Endothelial cell of umbilical vein (primary cell): ENCODE results near the gene COL4A1. TPM values are rescaled to one million over a fixed set of nuclear protein-coding genes. Genes with fewer than 3 reads are reported as not detected.
A peak's percentile ranks its signal among the peaks of the same experiment; 100 is the strongest.

Experiments used
- BruUV-seq: library from RNA; stranded (reverse); fragments of 400-500 nt; replicated peaks from 2 replicates; lab custom pipeline; 2021; lab: Mats Ljungman, UMichigan
- CTCF ChIA-PET: fragments of 300-600, 350-600 bp; sonication (Branson Sonifier 250); formaldehyde crosslinking; loops from one replicate; lab custom pipeline; 2021; ENCODE audit warnings: antibody characterized with exemption, inconsistent platforms; lab: Charles Lee
- POLR2A ChIA-PET: fragments of 300-600, 350-600 bp; sonication (Branson Sonifier 250); formaldehyde crosslinking; loops from one replicate; lab custom pipeline; 2021; ENCODE audit warnings: antibody characterized with exemption, inconsistent platforms; lab: Charles Lee
- DNase-seq: peaks from one replicate; pipeline ENCODE4 v3.0.0-alpha.2; 2011; ENCODE audit warnings: low read depth, low spot score
- FAIRE-seq: peaks from 2 replicates; lab custom pipeline; 2011; peaks lifted over from hg19 to GRCh38; lab: Jason Lieb, UNC
- H2AFZ ChIP-seq: 2 replicates; pipeline ENCODE4 v1.6.0; 2012; ENCODE audit warnings: low read depth, low read length, control low read depth, inconsistent platforms
- H3K27ac ChIP-seq: 2 replicates; pipeline ENCODE4 v1.5.1; 2011; ENCODE audit warnings: low read depth, mild to moderate bottlenecking, control low read depth, low read length, moderate library complexity; ENCODE audit not compliant: insufficient read depth
- H3K27me3 ChIP-seq, 2 experiments: 2 replicates each; pipeline versions ENCODE4 v1.6.0 to v1.6.1; 2011; ENCODE audit warnings: low read length in 2 of 2, mixed read lengths in 1 of 2; ENCODE audit not compliant: control insufficient read depth in 2 of 2, insufficient read depth in 2 of 2
- H3K36me3 ChIP-seq, 2 experiments: 2 replicates in 1 of 2; 3 replicates in 1 of 2; pipeline ENCODE4 v1.5.1; 2011; ENCODE audit warnings: low read length in 2 of 2, mild to moderate bottlenecking in 1 of 2, moderate library complexity in 1 of 2; ENCODE audit not compliant: control insufficient read depth in 2 of 2, insufficient read depth in 2 of 2; ENCODE audit errors: extremely low read depth in 1 of 2
- H3K4me1 ChIP-seq: 3 replicates; pipeline ENCODE4 v1.5.1; 2011; ENCODE audit warnings: mild to moderate bottlenecking, low read length; ENCODE audit not compliant: control insufficient read depth, insufficient read depth; ENCODE audit errors: extremely low read depth
- H3K4me2 ChIP-seq: 2 replicates; pipeline ENCODE4 v1.6.1; 2011; ENCODE audit warnings: low read length, control low read depth, mixed read lengths; ENCODE audit not compliant: insufficient read depth
- H3K4me3 ChIP-seq, 3 experiments: fragments of 200-600 bp in 1 of 3; sonication (generic), shearing (Covaris generic) in 1 of 3; replicated peaks in 1 of 3; 2 replicates each; pipeline ENCODE4 v1.5.1; 2011 to 2016; ENCODE audit warnings: control low read depth in 3 of 3, low read length in 3 of 3, mild to moderate bottlenecking in 2 of 3, inconsistent platforms in 1 of 3, low read depth in 1 of 3, moderate library complexity in 1 of 3; ENCODE audit not compliant: insufficient read depth in 1 of 3
- H3K79me2 ChIP-seq: 2 replicates; pipeline ENCODE4 v1.6.0; 2012; ENCODE audit warnings: low read length, inconsistent platforms; ENCODE audit not compliant: control insufficient read depth, insufficient read depth
- H3K9ac ChIP-seq: replicated peaks from 2 replicates; pipeline ENCODE3; 2011; ENCODE audit warnings: low read length, control low read depth; ENCODE audit not compliant: insufficient read depth; ENCODE audit errors: extremely low read depth
- H3K9me1 ChIP-seq: replicated peaks from 3 replicates; pipeline ENCODE4 v1.6.0; 2011; ENCODE audit warnings: mild to moderate bottlenecking, low read length; ENCODE audit not compliant: control insufficient read depth, insufficient read depth; ENCODE audit errors: extremely low read depth
- H3K9me3 ChIP-seq: replicated peaks from 2 replicates; pipeline ENCODE4 v1.5.1; 2012; ENCODE audit warnings: low read length, inconsistent platforms; ENCODE audit not compliant: control insufficient read depth, insufficient read depth
- H4K20me1 ChIP-seq: replicated peaks from 2 replicates; pipeline ENCODE3; 2011; ENCODE audit warnings: mild to moderate bottlenecking, low read length; ENCODE audit not compliant: control insufficient read depth, insufficient read depth; ENCODE audit errors: extremely low read depth
- EZH2 ChIP-seq: IDR thresholded peaks from 2 replicates; pipeline ENCODE4 v1.6.1; 2012; ENCODE audit warnings: borderline replicate concordance, low read depth, mild to moderate bottlenecking, moderate library complexity, low read length, inconsistent platforms; ENCODE audit not compliant: severe bottlenecking
- FOS ChIP-seq: IDR thresholded peaks from 2 replicates; pipeline ENCODE4 v1.6.1; 2011; ENCODE audit warnings: mild to moderate bottlenecking, low read length, moderate library complexity, borderline replicate concordance; ENCODE audit not compliant: insufficient read depth
- GATA2 ChIP-seq: IDR thresholded peaks from 2 replicates; pipeline ENCODE4 v1.7.0; 2011; ENCODE audit warnings: low read depth, mild to moderate bottlenecking, moderate library complexity, mixed read lengths, low read length; ENCODE audit not compliant: insufficient read length, insufficient read depth
- JUN ChIP-seq: IDR thresholded peaks from 2 replicates; pipeline ENCODE4 v1.6.1; 2011; ENCODE audit warnings: borderline replicate concordance, low read depth; ENCODE audit not compliant: insufficient read length, insufficient read depth
- MAX ChIP-seq: IDR thresholded peaks from 2 replicates; pipeline ENCODE4 v1.6.1; 2011; ENCODE audit not compliant: insufficient read depth, insufficient read length
- MYC ChIP-seq: IDR thresholded peaks from one replicate; pipeline ENCODE4 v1.6.1; 2011; ENCODE audit warnings: mild to moderate bottlenecking, low read depth, low read length
- POLR2A ChIP-seq: IDR thresholded peaks from 2 replicates; pipeline ENCODE4 v1.6.1; 2012; ENCODE audit warnings: low read depth, mild to moderate bottlenecking, control low read depth, low read length
- POLR2AphosphoS5 ChIP-seq: IDR thresholded peaks from 2 replicates; pipeline ENCODE4 v1.6.1; 2012; ENCODE audit warnings: low read depth, mild to moderate bottlenecking, control low read depth, low read length, moderate library complexity; ENCODE audit not compliant: insufficient read depth
- dilution Hi-C: fragments of 300-500 bp; cut with MboI; formaldehyde crosslinking; loops from one replicate; pipeline ENCODE4 v1.15.0; 2019; ENCODE audit warnings: low sequenced_read_pairs; ENCODE audit not compliant: extremely low pct_ligation_motif_present
- intact Hi-C: fragments of 100-400 bp; cut with micrococcal nuclease; formaldehyde crosslinking; loops from one replicate; pipeline ENCODE4 v1.10.0; 2022
- polyA plus RNA-seq, 4 experiments: library from polyadenylated mRNA; depleted of rRNA in 3 of 4; stranded (reverse) in 3 of 4; unstranded in 1 of 4; fragments of >200 nt; gene quantifications; 2 replicates each; pipeline versions ENCODE4 v1.2.1 to v1.2.3, GENCODE V29; 2011 to 2012; ENCODE audit warnings: missing spikeins in 1 of 4
- total RNA-seq: library from RNA; stranded (reverse); gene quantifications from 2 replicates; pipeline ENCODE4 v1.2.3, GENCODE V29; 2021
- TF ChIP-seq, protein P1 (sequence below), 2 donors: IDR thresholded peaks; 1 replicate in 1 of 2; 2 replicates in 1 of 2; pipeline ENCODE4 v1.5.1; 2011; ENCODE audit warnings: low read length in 2 of 2, mild to moderate bottlenecking in 2 of 2, moderate library complexity in 2 of 2, control low read depth in 1 of 2, inconsistent platforms in 1 of 2, low read depth in 1 of 2; ENCODE audit not compliant: insufficient read depth in 1 of 2; ENCODE audit errors: extremely low read depth in 1 of 2

The COL4A1 gene
- total and polyA plus RNA-seq, 2 donors (not counting 3 experiments of a cell fraction or from before 2014, with no cell fraction given): 384 to 1,119 TPM

DNA sequence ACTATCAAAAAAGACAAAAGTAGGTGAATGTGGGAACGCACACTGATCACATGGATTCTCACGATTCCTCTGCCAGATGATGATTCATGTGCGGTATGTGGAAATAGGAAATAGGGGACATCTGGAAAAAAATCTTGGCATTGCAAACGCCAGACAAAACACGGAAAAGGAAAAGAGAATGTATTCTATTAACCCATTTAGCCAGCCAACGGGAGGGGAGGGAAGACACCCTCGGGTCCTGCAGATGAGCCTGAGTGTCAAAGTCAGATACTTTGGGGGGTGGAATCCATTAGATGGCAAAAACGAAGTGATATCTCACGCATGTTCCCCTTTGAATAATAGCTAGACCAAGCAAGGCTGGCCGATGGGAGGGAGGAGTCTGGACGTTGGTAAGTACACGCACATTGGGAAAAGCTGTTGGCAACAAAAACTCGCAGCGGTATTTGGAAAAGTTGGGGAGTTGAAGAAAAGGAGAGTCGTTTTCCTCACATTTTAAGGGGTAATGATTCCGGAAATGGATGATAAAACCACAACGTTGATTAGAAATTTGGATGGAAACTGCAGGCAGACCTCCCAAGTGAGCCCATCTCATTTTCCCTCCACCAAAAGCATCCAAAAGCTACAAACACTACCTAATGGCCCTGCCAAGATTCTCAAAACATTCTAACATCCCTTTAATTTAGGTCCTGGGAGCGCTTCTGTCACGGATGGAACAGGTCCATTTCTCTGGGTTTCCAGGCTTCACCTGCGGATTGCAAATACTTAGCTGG is 73.6 kb downstream of the COL4A1 start:
- ChIA-PET POLR2A (interaction anchor here (1.2 kb wide), 1 partner anchor 15 kb away, joined by 3 read pairs; no protein-coding TSS in a partner anchor), CTCF (interaction anchor here (0.6 to 5.9 kb wide), 9 partner anchors 10 to 223 kb away, joined by 3 to 48 read pairs (median 4); partner anchors contain the start of genes COL4A1 and COL4A2)
- Histone ChIP-seq H3K9me1 (no peaks in the 10 kb centered on the region), H3K4me1 (peaks cover 29% of the 10 kb centered on the region), H3K36me3 (peaks cover 0 to 4% of the 10 kb centered on the region in 2 experiments), H4K20me1 (no peaks in the 10 kb centered on the region), H3K4me3 (peak overlapping the region in 1 of 3 experiments; percentile 31), H3K79me2 (peaks cover 2% of the 10 kb centered on the region), H3K4me2 (peak overlapping the region; percentile 58), H3K27ac (peak overlapping the region; percentile 90), H3K9me3 (no peaks in the 10 kb centered on the region), H2AFZ (no peak overlapping the region), H3K27me3 (no peaks in the 10 kb centered on the region), H3K9ac (peak overlapping the region; percentile 28)
- peak; percentile 64 for TF ChIP-seq FOS
- peak; percentile 39 for TF ChIP-seq GATA2
- peak; percentile 5 for TF ChIP-seq MAX
- TF ChIP-seq MYC: no peak
- peak; percentile 57 for TF ChIP-seq POLR2A
- no peak for TF ChIP-seq EZH2
- TF ChIP-seq, protein P1, sequence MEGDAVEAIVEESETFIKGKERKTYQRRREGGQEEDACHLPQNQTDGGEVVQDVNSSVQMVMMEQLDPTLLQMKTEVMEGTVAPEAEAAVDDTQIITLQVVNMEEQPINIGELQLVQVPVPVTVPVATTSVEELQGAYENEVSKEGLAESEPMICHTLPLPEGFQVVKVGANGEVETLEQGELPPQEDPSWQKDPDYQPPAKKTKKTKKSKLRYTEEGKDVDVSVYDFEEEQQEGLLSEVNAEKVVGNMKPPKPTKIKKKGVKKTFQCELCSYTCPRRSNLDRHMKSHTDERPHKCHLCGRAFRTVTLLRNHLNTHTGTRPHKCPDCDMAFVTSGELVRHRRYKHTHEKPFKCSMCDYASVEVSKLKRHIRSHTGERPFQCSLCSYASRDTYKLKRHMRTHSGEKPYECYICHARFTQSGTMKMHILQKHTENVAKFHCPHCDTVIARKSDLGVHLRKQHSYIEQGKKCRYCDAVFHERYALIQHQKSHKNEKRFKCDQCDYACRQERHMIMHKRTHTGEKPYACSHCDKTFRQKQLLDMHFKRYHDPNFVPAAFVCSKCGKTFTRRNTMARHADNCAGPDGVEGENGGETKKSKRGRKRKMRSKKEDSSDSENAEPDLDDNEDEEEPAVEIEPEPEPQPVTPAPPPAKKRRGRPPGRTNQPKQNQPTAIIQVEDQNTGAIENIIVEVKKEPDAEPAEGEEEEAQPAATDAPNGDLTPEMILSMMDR (IDR thresholded peaks at IDR 0.05; ENCODE audit: extremely low read depth in 1 of 2, insufficient read depth in 1 of 2, low read depth in 1 of 2, low read length in 2 of 2): no peak
- peak; percentile 73 for TF ChIP-seq POLR2AphosphoS5
- peak; percentile 91 for TF ChIP-seq JUN
- intact Hi-C loops (loop anchor here (1.0 to 2.0 kb wide), 4 partner anchors 13 to 176 kb away; partner anchors contain the start of genes COL4A1 and COL4A2), dilution Hi-C loops (no loop called here)
- DNase-seq: peak; percentile 93
- FAIRE-seq: peak; percentile 81
- BruUV-seq: no TSS peak
